Loucy (cell line): ENCODE data around the gene SEPSECS.

ENCODE experiments used
- H2AFZ ChIP-seq: fragments of 200-600 bp; sonication (generic); 2 replicates; pipeline ENCODE4 v1.6.0; 2016; ENCODE audit warnings: antibody characterized with exemption, mild to moderate bottlenecking, low read length, moderate library complexity
- H3F3A ChIP-seq: fragments of 200-600 bp; 2 replicates; pipeline ENCODE4 v1.6.0; 2016; ENCODE audit warnings: antibody characterized with exemption, low read depth, mild to moderate bottlenecking
- H3K27me3 ChIP-seq: fragments of 200-600 bp; sonication (generic); 2 replicates; pipeline ENCODE4 v1.6.1; 2014; ENCODE audit warnings: low read length, mild to moderate bottlenecking; ENCODE audit not compliant: insufficient read depth, poor library complexity, severe bottlenecking
- H3K36me3 ChIP-seq: fragments of 200-600 bp; sonication (generic); 2 replicates; pipeline ENCODE4 v1.6.1; 2016; ENCODE audit warnings: low read length; ENCODE audit not compliant: insufficient read depth
- H3K4me1 ChIP-seq: fragments of 200-600 bp; sonication (generic); 2 replicates; pipeline ENCODE4 v1.5.1; 2014; ENCODE audit warnings: low read length, mild to moderate bottlenecking; ENCODE audit not compliant: insufficient read depth, poor library complexity, severe bottlenecking
- H3K4me2 ChIP-seq: fragments of 200-600 bp; sonication (generic); 2 replicates; pipeline ENCODE4 v1.6.0; 2014; ENCODE audit warnings: antibody characterized with exemption, low read length, low read depth, mild to moderate bottlenecking; ENCODE audit not compliant: poor library complexity, severe bottlenecking
- H3K4me3 ChIP-seq: fragments of 200-600 bp; sonication (generic); 2 replicates; pipeline ENCODE4 v1.5.1; 2014; ENCODE audit warnings: low read length, mild to moderate bottlenecking, mixed read lengths; ENCODE audit not compliant: poor library complexity, severe bottlenecking
- H3K79me2 ChIP-seq: fragments of 200-600 bp; sonication (generic); 2 replicates; pipeline ENCODE4 v1.6.1; 2014; ENCODE audit warnings: low read length; ENCODE audit not compliant: insufficient read depth
- H3K9ac ChIP-seq: fragments of 200-600 bp; sonication (generic); 2 replicates; pipeline ENCODE4 v1.6.0; 2014; ENCODE audit warnings: mild to moderate bottlenecking, low read depth, low read length, moderate library complexity; ENCODE audit not compliant: poor library complexity, severe bottlenecking
- H3K9me2 ChIP-seq: fragments of 200-600 bp; sonication (generic); replicated peaks from 2 replicates; pipeline ENCODE4 v1.6.1; 2016; ENCODE audit warnings: low read depth, low read length, mixed read lengths
- H3K9me3 ChIP-seq: fragments of 200-600 bp; sonication (generic); 2 replicates; pipeline ENCODE4 v1.6.1; 2014; ENCODE audit warnings: mild to moderate bottlenecking, antibody characterized with exemption, low read length, low read depth; ENCODE audit not compliant: insufficient read depth
- H4K20me1 ChIP-seq: fragments of 200-600 bp; sonication (generic); 2 replicates; pipeline ENCODE4 v1.6.0; 2014; ENCODE audit warnings: antibody characterized with exemption, low read length, mild to moderate bottlenecking; ENCODE audit not compliant: insufficient read depth, poor library complexity, severe bottlenecking
- EZH2phosphoT487 ChIP-seq: fragments of 200-600 bp; IDR thresholded peaks from 2 replicates; pipeline ENCODE4 v1.6.1; 2018; ENCODE audit warnings: antibody characterized with exemption, mild to moderate bottlenecking, moderate library complexity, borderline replicate concordance
- TF ChIP-seq, protein P1 (sequence below): fragments of 200-600 bp; sonication (generic); conservative IDR thresholded peaks from 2 replicates; pipeline ENCODE4 v1.5.1; 2014; ENCODE audit warnings: mild to moderate bottlenecking, antibody characterized with exemption, low read length

Gene SEPSECS

GRCh38 chr4:25159837-25160713, at the start of gene SEPSECS:
Gene SEPSECS (minus strand): TSS chr4:25160449. CDS start chr4:25160369, 80 bp downstream.
- H3K4me3 ChIP-seq: peak within 1 kb of the TSS; percentile 92
- H4K20me1 ChIP-seq: no peaks in the 10 kb centered on the region
- H3K9ac ChIP-seq: peak within 1 kb of the TSS; percentile 84
- peak within 1 kb of the TSS; percentile 98 for H3K4me2 ChIP-seq
- no peaks in the 10 kb centered on the region for H3K27me3 ChIP-seq
- no peaks in the 10 kb centered on the region for H3K9me3 ChIP-seq
- peak within 1 kb of the TSS; percentile 82 for H2AFZ ChIP-seq
- H3F3A ChIP-seq: no peaks in the 10 kb centered on the region
- H3K9me2 ChIP-seq: no peaks in the 10 kb centered on the region
- H3K36me3 ChIP-seq: no peaks in the 10 kb centered on the region
- peaks cover 48% of the 10 kb centered on the region for H3K79me2 ChIP-seq
- H3K4me1 ChIP-seq: peaks cover 36% of the 10 kb centered on the region
- TF ChIP-seq, protein P1, sequence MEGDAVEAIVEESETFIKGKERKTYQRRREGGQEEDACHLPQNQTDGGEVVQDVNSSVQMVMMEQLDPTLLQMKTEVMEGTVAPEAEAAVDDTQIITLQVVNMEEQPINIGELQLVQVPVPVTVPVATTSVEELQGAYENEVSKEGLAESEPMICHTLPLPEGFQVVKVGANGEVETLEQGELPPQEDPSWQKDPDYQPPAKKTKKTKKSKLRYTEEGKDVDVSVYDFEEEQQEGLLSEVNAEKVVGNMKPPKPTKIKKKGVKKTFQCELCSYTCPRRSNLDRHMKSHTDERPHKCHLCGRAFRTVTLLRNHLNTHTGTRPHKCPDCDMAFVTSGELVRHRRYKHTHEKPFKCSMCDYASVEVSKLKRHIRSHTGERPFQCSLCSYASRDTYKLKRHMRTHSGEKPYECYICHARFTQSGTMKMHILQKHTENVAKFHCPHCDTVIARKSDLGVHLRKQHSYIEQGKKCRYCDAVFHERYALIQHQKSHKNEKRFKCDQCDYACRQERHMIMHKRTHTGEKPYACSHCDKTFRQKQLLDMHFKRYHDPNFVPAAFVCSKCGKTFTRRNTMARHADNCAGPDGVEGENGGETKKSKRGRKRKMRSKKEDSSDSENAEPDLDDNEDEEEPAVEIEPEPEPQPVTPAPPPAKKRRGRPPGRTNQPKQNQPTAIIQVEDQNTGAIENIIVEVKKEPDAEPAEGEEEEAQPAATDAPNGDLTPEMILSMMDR: no peak
- no peak for TF ChIP-seq EZH2phosphoT487

- Histone ChIP-seq H3K9ac (no peak overlapping the region), H2AFZ (no peak overlapping the region), H3F3A (no peaks in the 10 kb centered on the region), H3K9me3 (no peaks in the 10 kb centered on the region), H3K4me3 (no peak overlapping the region), H3K79me2 (no peaks in the 10 kb centered on the region), H3K4me1 (no peaks in the 10 kb centered on the region), H3K9me2 (no peaks in the 10 kb centered on the region), H3K36me3 (no peaks in the 10 kb centered on the region), H3K4me2 (no peak overlapping the region), H4K20me1 (no peaks in the 10 kb centered on the region), H3K27me3 (no peaks in the 10 kb centered on the region)
- TF ChIP-seq, protein P1: no peak
- no peak for TF ChIP-seq EZH2phosphoT487
Measured at GRCh38 chr4:25209702-25210101, 49.5 kb upstream of the SEPSECS start.

DNA sequence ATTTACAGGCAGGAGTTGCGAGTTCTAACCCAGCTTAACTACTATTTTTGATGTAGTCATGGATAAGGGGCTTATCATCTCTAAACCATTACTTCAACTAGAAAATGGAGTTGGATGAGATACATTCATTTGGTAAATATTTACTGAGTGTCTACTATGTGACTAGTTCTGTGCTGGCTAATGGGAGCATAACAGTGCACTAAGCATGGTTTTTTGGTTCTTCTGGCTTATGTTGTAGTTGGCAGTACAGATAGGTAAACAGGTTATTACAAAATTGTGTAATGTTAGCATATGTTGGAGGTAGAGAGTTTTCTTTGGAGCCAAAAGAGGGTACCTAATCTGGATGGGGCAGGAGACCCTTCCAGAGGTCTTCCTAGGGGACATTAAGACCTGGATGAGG, 47.7 kb upstream of the SEPSECS start:
- H3K4me2 ChIP-seq: no peak overlapping the region
- H3K4me1 ChIP-seq: no peaks in the 10 kb centered on the region
- H3K79me2 ChIP-seq: no peaks in the 10 kb centered on the region
- TF ChIP-seq, protein P1: no peak
- TF ChIP-seq EZH2phosphoT487: no peak
- H3K9ac ChIP-seq: no peak overlapping the region
- no peak overlapping the region for H2AFZ ChIP-seq
- H3F3A ChIP-seq: no peaks in the 10 kb centered on the region
- H3K9me2 ChIP-seq: no peaks in the 10 kb centered on the region
- H3K36me3 ChIP-seq: no peaks in the 10 kb centered on the region
- H3K27me3 ChIP-seq: no peaks in the 10 kb centered on the region
- no peak overlapping the region for H3K4me3 ChIP-seq
- no peaks in the 10 kb centered on the region for H3K9me3 ChIP-seq
- H4K20me1 ChIP-seq: no peaks in the 10 kb centered on the region
